ENCODE results near the gene HOXA6. TPM values are rescaled to one million over a fixed set of nuclear protein-coding genes. Genes with fewer than 3 reads are reported as not detected.

The HOXA6 gene
- total RNA-seq, 1 experiment from 2014 or later = not detected

DNA sequence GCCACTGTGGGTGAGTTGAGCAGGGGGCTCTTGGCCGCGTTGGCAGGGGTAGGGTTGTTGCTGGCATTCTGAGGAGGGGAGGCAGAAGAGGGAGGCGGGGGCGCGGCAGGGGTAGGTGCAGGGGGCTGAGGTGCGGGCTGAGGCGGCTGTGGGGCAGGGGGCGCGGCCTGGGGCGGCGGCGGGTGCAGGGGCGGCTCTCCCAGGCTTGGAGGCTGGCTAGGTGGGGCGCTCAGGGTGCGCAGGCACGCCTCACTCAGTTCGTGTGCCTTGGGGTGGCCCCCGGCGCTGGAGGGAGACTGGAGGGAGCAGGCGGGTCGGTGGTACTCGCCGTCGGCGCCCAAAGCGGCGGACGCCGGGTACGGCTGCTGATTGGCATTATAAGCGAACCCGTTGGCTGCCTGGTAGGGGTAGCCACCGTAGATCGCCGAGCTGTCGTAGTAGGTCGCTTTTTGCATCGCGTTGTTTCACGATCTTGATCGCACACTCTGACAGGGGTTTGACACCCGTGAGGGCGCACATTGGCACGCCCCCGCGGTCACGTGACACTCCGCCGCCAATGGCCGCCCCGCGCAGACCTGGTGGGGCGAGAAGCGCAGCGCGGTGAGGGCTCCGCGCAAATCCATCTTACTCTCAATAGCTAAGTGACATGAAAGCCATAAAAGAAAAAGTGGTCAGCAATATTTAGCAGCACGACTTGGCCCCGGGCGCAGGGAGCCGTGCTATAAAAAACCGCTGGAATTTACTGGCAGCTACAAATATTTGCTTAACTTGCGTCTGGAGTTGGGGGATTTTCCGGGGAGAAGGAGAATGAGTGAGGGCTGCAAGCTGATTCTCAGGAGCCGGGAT, 37.2 kb downstream of the HOXA6 start:
- peak; percentile 85 for DNase-seq (ENCODE audit: low spot score)

DNA sequence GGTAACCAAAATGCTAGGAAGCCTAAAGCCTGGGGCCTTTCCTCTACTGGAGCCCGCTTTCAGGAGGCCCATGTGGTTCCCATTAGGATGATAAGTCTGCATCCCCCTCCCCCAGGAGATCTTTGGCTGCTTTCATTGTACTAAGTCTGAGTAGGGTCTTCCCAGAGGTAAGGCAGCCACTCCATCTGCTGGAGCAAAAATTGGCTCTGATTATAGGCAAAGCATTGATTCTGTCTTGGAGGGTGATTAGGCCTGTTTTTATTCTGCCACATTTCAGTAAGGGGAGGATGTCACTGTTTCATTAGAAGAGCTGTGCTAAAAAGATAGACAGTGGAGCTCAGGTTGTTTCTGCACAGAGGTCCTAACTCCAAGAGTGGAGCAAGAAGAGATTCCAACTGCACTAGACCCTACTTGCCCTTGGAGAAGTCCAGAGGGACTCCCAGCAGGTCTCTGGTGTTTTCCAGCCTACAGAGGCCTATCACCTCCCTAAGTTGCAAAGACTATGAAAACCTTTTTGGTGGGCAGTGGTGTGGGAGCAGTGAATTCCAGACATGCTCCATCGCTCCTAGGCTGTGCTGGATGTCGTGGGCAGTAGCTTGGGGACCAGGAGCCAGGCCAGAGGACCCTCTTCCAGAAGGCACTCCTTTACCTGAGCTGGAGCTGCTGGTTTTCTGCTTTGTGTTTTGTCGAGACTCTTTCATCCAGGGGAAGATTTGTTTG, 37.9 kb downstream of the HOXA6 start:
- DNase-seq (ENCODE audit: low spot score) = no peak

DNA sequence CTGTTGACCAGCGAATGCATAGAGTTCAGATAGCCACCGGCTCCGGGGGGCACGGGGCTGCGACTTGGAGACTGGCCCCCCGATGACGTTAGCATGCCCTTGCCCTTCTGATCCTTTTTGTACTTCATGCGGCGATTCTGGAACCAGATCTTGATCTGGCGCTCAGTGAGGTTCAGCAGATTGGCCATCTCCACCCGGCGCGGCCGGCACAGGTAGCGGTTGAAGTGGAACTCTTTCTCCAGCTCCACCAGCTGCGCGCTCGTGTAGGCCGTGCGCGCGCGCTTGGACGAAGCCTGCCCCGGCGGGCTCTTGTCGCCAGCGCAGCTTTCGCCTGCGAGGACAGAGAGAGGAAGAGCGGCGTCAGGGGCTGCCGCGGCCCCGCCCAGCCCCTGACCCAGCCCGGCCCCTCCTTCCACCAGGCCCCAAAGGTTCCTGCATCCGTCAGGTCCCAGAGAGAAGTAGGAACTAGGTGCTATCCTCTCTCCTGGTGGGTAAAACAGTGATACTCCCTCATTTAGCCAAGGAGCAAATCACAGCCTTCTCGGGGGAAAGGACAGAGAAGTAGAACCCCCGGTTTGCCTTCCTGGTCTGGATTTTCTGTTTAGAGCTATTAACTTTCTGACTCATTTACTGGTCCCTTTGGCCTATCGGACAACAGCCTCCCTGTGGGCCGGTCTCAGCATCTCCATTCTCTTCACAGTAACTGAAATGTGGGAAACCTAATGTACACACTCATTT, 39.0 kb downstream of the HOXA6 start:
- no peak for DNase-seq (ENCODE audit: low spot score)

- no peak for DNase-seq (ENCODE audit: low spot score)
These were observed 39.9 kb downstream of the HOXA6 start for GRCh38 chr7:27107391-27108381.

- no peak for DNase-seq (ENCODE audit: low spot score)
These were observed 40.7 kb downstream of the HOXA6 start for GRCh38 chr7:27106901-27107240.

- DNase-seq (ENCODE audit: low spot score) = peak; percentile 27
These were observed 41.2 kb downstream of the HOXA6 start for GRCh38 chr7:27106181-27106900.

- no peak for DNase-seq (ENCODE audit: low spot score)
These were observed 42.1 kb downstream of the HOXA6 start for GRCh38 chr7:27105301-27106031.

DNA sequence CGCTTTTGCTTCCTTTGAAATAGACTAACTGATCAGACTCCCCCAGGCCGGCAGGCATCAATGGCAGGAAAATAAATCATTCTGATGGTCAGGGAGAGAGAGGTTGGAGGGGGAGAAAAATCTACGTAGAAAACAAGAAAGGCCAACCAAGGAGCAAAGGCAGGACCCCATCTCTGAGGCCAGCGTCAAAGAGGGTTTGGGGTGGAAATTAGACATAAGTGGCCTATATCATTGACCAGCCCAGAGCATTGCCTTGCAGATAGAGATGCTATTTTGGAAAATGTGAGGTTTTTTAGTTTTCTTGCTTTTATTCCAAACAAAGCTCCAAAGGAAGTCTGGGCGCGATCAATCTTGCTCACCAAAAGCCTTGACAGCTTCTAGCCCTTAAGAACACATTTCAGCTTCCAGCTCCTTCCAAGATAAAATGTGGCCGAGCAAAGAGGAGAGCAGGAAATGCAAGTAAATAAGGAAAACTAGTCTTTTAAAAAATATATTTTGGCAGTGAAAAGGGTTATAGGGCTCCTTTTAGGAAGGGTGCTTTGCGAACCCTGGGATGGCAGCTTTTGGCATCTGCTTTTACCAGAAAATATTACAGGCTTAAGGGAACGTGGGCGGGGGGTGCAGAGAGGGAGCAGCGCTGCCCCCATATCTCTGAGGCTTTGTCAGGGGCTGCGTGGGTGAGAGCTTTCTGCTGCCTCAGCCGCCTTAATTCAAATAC, 43.1 kb downstream of the HOXA6 start:
- DNase-seq (ENCODE audit: low spot score) = no peak

GRCh38 chr7:27103489-27104226, 43.9 kb downstream of the HOXA6 start:
- DNase-seq (ENCODE audit: low spot score) = no peak

DNA sequence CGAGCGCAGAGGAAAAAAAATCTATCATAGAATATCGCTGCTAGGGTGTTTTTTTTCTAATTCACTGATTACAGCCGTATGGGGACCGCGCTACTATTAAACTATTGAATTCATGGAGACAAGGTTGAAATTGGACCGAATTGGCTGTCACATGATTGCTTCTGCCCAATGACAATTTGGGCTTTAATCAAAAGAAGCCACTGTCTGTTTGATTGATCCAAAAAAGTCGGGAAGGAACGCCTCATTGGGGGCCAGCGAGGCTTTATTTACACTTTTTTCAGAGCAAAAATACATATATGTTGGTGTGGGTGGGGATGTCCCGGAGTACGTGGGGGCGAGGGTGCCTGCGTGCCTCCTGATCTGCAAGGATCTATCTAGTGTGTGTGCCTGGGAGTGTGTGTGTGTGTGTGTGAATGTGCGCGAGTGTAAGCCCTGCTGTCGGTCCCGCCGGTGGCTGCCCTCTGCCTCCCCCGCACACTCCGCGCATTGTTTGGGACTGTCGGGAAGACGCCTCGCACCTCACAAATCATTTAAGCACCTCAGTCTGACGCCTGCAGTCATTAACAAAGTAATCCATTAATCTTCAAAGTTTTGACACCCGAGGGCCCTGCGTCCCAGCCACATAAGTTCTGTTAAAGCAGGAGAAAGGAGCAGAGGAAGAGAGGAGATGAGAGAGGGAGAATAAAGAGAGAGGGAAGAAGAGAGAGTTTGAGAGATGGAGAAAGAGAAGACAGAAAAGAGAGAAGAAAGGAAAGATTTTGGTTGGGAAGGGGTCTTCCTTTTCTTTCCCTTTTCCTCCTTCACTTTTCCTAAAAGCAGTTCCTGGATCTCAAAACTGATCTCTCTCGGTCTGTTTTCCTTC, 44.8 kb downstream of the HOXA6 start, which contains the start of gene HOXA2:
Gene HOXA2 (minus strand): TSS at position 103 of the 862 bp plus-strand sequence. CDS start 183 bp downstream, outside the sequence.
- DNase-seq (ENCODE audit: low spot score) = no peak

- DNase-seq (ENCODE audit: low spot score) = no peak
These were observed 45.5 kb downstream of the HOXA6 start for GRCh38 chr7:27101957-27102580.

- no peak for DNase-seq (ENCODE audit: low spot score)
These were observed 46.2 kb downstream of the HOXA6 start for GRCh38 chr7:27101171-27101956.

DNA sequence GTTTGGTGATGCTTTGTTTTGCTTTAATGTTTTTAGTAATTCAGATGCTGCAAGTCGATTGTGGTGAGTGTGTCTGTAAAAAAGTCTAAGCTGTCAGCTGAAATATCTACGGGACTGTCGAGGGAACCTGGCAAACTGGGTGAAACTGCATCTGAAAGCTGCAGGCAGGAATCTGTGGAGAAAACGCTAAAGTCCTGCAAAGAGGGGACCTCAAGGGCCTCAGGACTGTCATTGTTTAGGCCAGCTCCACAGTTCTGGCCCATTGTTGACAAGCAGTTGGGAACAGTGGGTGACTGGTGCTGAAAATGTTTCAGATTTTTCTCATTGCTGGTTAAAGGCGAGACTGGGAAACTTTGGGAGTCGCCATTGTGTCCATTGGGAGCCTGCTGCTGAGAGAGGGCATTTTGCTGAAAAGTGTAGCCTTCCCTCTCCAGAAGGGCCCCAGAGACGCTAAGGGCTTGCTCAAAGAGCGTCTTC, 46.8 kb downstream of the HOXA6 start:
- DNase-seq (ENCODE audit: low spot score) = no peak

DNA sequence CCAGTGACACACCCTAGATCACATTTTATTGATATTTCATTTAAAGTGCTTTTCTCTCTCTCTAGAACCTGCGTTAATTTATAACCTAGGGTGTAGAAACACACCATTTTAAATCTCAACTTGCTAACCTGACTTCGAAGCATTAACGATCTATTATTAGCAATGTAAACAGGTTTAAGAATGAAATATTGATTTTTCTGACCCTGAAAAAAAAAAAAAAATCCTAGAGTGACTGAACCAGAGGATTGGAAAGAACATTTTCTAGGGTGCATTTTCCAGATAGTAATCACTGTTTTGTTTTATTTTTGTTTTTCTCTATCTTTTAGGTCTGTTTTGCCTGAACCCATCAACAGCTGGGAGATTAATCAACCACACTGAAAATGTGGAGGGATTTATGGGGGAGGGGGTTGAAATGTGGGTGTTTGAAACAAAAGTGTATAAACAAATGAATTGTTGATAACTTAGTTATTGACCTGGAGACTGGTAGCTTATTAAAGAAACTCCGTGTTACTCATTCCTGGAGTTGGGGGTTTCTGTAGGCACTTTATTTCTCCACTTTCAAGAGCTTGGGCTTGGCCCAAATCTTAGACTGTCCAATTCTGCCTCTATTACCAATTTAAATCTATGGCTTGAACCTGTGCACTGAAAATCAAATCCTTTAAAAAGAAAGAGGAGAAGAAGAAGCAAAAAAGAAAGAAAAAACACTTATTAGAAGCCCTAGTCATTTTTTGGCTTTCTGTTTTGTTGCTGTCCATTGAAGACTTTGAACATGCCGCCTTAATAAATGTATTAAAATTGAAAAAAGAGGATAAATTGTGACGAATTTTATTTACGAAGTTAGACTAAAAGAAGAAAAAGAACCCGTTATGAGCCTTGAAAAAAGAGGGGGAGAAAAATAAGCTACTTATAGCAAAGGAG, 47.9 kb downstream of the HOXA6 start:
- DNase-seq (ENCODE audit: low spot score) = no peak

Measured in A172 (cell line).